Right kidney (tissue), 9 donors: ENCODE results near the gene SLC39A2.
"Not testable (repeated sequence)": the region's sequence is repeated elsewhere in the genome, so short reads cannot be mapped to it uniquely, and the experiment has no call there.

Experiments
- DNase-seq: peaks from one replicate; pipeline ENCODE4 v3.0.0-alpha.2; 2016
- long read RNA-seq, 8 donors: transcript quantifications; one replicate each; lab custom pipeline, GENCODE V29; 2026

Gene SLC39A2
- long read RNA-seq, donor 1, partial matches to known transcripts, result 0 of 5 reads
- long read RNA-seq, donor 1, other reads (novel, unspliced or antisense), result 0 of 5 reads
- long read RNA-seq, donor 2, result 0 reads
- long read RNA-seq, donor 3, partial matches to known transcripts, result 0 of 1 reads
- long read RNA-seq, donor 3, other reads (novel, unspliced or antisense), result 0 of 1 reads
- long read RNA-seq, donor 4, partial matches to known transcripts, result 0 of 2 reads
- long read RNA-seq, donor 4, other reads (novel, unspliced or antisense), result 0 of 2 reads
- long read RNA-seq, donor 5, result 0 reads
- long read RNA-seq, donor 6, result 0 reads
- long read RNA-seq, donor 7, result 0 reads
- long read RNA-seq, donor 8, result 0 reads

GRCh38 chr14:20998674-20999366 is at the start of gene SLC39A2:
Gene SLC39A2 (plus strand): TSS chr14:20999293. CDS start chr14:20999447, 154 bp downstream.
- DNase-seq, result no peak

- DNase-seq, result not testable (repeated sequence)
Observed at GRCh38 chr14:20954736-20955537, 44.2 kb upstream of the SLC39A2 start, which contains the start of gene RNASE2. Gene RNASE2 (plus strand): TSS chr14:20955487. CDS start chr14:20955772, 285 bp downstream.

GRCh38 chr14:20955538-20955873 is 43.6 kb upstream of the SLC39A2 start:
- DNase-seq, result not testable (repeated sequence)

DNA sequence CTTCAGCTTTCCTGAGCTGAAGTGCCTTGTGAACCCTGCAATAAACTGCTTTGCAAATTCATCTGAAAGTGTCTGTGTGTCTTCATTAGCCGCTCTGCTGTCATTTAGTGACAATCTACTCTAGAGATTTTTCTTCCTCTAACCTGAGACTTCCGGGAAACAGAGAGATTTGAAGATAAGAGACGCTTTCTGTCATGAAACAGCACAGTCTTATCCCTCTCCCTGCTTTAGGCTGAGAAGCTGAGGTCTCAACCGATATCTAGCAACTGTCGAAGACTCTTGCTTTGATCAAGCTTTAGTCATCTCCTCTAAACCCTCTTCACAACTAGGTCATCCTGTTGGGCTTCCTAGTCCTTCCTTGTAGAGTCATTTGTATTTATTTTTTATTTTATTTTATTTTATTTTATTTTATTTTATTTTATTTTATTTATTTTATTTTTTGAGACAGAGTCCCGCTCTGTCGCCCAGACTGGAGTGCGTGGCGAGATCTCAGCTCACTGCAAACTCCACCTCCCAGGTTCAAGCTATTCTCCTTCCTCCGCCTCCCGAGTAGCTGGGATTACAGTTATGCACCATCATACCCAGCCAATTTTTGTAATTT is 42.6 kb upstream of the SLC39A2 start:
- DNase-seq, result no peak

GRCh38 chr14:20958946-20959345 is 40.1 kb upstream of the SLC39A2 start:
- not testable (repeated sequence) for DNase-seq

- no peak for DNase-seq
Observed at GRCh38 chr14:20969336-20969735, 29.8 kb upstream of the SLC39A2 start.

- DNase-seq, result no peak
Observed at GRCh38 chr14:20970647-20970982, 28.5 kb upstream of the SLC39A2 start.

- DNase-seq, result peak; percentile 95
Observed at GRCh38 chr14:20970983-20971704, 27.9 kb upstream of the SLC39A2 start.

GRCh38 chr14:20971705-20972021 is 27.4 kb upstream of the SLC39A2 start:
- no peak for DNase-seq

DNA sequence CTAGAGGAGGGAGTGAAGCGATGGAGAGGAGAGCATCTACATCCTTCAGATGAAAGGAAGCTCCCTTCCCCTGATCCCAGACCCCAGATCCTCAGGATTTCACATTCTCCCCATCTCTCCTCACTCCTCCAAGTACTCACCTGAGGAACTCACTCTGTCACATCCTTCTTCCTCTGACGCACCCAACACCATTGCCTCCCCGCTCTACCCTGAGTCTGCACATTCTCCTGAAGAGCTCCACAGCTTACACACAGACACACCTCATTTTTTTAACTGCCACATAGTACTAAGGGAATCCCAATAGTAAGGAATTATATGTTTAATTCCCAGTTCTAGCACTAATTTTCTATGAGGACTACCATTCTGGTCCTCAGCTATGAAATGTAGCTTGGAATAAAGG is 25.6 kb upstream of the SLC39A2 start:
- no peak for DNase-seq

GRCh38 chr14:20976291-20976690 is 22.8 kb upstream of the SLC39A2 start:
- DNase-seq, result no peak

GRCh38 chr14:20978687-20979086 is 20.4 kb upstream of the SLC39A2 start:
- DNase-seq, result no peak

- DNase-seq, result no peak
Observed at GRCh38 chr14:20980906-20981305, 18.2 kb upstream of the SLC39A2 start.

- no peak for DNase-seq
Observed at GRCh38 chr14:20982646-20983369, 16.3 kb upstream of the SLC39A2 start.

DNA sequence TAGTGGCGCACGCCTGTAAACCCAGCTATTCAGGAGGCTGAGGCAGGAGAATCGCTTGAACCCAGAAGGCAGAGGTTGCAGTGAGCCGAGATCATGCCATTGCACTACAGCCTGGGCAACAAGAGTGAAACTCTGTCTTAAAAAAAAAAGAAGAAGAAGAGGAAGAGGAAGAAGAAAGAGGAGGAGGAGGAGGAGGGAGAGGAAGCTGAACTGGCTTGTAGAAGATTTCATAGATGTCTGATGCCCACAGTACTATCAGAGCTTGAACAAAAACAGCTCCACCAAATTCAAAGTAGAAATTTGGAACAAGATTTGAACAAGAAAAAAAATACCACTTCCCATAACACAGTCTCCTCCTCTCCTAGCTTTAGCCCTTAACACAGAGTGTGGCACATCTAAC is 13.4 kb upstream of the SLC39A2 start:
- DNase-seq, result not testable (repeated sequence)

GRCh38 chr14:20986811-20987210 is 12.3 kb upstream of the SLC39A2 start:
- no peak for DNase-seq

DNA sequence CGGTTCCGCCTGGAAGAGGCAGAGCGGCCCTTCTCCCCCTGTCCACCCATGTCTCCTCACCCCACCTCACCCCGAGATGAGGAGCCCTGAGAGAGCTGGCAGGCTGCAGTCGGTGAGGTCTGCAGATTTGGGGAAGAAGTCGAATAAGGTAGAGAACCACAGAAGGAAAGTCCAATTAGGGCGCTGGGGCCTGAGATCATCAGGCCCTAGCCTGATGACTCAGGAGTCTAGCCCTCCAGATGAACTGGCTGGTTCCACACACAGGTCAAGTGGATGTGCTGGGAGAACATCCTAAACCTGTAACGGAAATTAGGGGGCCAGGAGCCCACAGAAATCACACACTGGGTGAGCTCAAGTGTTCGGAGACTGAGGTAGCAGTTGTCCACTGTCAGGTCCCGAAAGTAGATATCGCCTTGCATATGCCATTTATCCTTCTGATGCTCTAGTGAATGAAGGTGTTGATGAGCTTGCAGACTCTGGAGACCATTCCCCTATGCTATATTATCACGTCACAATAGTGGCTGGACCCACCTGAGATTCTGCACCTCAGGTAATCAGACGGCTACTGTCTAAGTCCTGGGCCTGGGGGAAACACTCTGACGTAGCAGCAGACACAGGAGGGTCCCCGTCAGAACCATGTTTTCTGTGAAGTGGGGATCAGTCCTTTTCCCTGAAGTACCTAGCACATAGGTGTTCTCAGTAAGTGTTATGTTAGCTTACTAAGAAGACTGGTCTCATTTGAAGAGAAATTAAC is 10.2 kb upstream of the SLC39A2 start:
- DNase-seq, result no peak

DNA sequence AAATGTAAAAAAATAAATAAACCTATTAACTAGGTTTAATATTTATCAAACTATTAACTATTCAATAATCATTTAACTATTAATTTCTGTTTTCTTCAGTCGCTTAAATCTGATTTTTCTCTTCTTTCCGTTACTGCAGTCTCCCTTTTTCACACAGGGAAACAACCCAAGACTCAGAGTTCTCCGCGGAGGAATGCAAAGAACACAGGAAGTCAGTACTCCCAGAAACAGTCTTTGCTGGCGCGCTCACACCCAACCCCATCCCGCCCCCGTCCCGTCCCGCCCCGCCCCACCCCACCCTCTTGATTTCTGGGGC is 9.7 kb upstream of the SLC39A2 start:
- no peak for DNase-seq

DNA sequence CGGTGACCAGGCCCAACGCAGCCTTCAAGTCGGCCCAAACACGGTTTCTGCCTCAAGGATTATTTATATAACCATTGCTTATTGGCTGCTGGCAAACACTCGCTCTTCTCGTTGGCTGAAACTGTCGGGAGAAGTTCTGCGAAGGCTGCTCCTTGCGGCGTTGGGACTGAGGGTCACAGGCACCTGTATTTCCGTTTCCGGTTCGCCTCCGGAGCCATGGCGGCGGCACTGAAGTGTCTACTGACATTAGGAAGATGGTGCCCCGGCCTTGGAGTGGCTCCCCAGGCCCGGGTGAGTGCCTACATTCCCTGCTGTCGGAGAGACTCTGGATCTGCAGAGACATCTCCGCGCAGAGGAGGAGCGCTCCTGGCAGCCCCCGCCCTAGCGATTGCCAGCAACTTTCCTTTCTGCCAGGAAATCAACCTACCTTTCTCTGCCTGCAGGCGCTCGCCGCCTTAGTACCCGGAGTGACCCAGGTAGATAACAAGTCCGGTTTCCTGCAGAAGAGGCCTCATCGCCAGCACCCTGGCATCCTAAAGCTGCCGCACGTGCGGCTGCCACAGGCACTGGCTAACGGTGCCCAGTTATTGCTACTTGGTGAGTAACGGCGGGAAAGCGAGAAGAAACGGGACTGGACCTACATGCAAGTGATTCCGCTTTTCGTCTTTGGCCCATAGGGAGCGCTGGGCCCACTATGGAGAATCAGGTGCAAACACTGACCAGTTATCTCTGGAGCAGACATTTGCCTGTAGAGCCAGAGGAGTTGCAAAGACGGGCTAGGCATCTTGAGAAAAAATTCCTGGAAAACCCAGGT is 9.1 kb upstream of the SLC39A2 start, which contains the start of gene METTL17:
TSS of gene METTL17 (plus strand) at position 194 of the 814 bp plus-strand sequence. CDS start at position 217, 23 bp downstream.
- peak; percentile 90 for DNase-seq

DNA sequence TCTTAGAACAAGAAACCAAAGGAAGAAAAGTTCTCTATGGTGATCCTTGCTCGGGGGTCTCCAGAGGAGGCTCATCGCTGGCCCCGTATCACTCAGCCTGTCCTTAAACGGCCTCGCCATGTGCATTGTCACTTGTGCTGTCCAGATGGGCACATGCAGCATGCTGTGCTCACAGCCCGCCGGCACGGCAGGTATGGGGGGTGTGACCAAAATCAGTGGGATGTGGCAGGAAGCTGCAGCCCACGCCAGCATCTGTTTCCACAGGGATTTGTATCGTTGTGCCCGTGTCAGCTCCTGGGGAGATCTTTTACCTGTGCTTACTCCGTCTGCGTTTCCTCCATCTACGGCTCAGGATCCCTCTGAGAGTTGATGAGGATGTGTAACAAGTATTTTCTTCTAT is 2.6 kb upstream of the SLC39A2 start:
- no peak for DNase-seq
